Loucy (cell line): Measurements from ENCODE around the gene SLC7A1.

Experiments used
- H2AFZ ChIP-seq: fragments of 200-600 bp; sonication (generic); 2 replicates; pipeline ENCODE4 v1.6.0; 2016; ENCODE audit warnings: antibody characterized with exemption, mild to moderate bottlenecking, low read length, moderate library complexity
- H3F3A ChIP-seq: fragments of 200-600 bp; 2 replicates; pipeline ENCODE4 v1.6.0; 2016; ENCODE audit warnings: antibody characterized with exemption, low read depth, mild to moderate bottlenecking
- H3K27me3 ChIP-seq: fragments of 200-600 bp; sonication (generic); 2 replicates; pipeline ENCODE4 v1.6.1; 2014; ENCODE audit warnings: low read length, mild to moderate bottlenecking; ENCODE audit not compliant: insufficient read depth, poor library complexity, severe bottlenecking
- H3K36me3 ChIP-seq: fragments of 200-600 bp; sonication (generic); 2 replicates; pipeline ENCODE4 v1.6.1; 2016; ENCODE audit warnings: low read length; ENCODE audit not compliant: insufficient read depth
- H3K4me1 ChIP-seq: fragments of 200-600 bp; sonication (generic); 2 replicates; pipeline ENCODE4 v1.5.1; 2014; ENCODE audit warnings: low read length, mild to moderate bottlenecking; ENCODE audit not compliant: insufficient read depth, poor library complexity, severe bottlenecking
- H3K4me2 ChIP-seq: fragments of 200-600 bp; sonication (generic); 2 replicates; pipeline ENCODE4 v1.6.0; 2014; ENCODE audit warnings: antibody characterized with exemption, low read length, low read depth, mild to moderate bottlenecking; ENCODE audit not compliant: poor library complexity, severe bottlenecking
- H3K4me3 ChIP-seq: fragments of 200-600 bp; sonication (generic); 2 replicates; pipeline ENCODE4 v1.5.1; 2014; ENCODE audit warnings: low read length, mild to moderate bottlenecking, mixed read lengths; ENCODE audit not compliant: poor library complexity, severe bottlenecking
- H3K79me2 ChIP-seq: fragments of 200-600 bp; sonication (generic); 2 replicates; pipeline ENCODE4 v1.6.1; 2014; ENCODE audit warnings: low read length; ENCODE audit not compliant: insufficient read depth
- H3K9ac ChIP-seq: fragments of 200-600 bp; sonication (generic); 2 replicates; pipeline ENCODE4 v1.6.0; 2014; ENCODE audit warnings: mild to moderate bottlenecking, low read depth, low read length, moderate library complexity; ENCODE audit not compliant: poor library complexity, severe bottlenecking
- H3K9me2 ChIP-seq: fragments of 200-600 bp; sonication (generic); replicated peaks from 2 replicates; pipeline ENCODE4 v1.6.1; 2016; ENCODE audit warnings: low read depth, low read length, mixed read lengths
- H3K9me3 ChIP-seq: fragments of 200-600 bp; sonication (generic); 2 replicates; pipeline ENCODE4 v1.6.1; 2014; ENCODE audit warnings: mild to moderate bottlenecking, antibody characterized with exemption, low read length, low read depth; ENCODE audit not compliant: insufficient read depth
- H4K20me1 ChIP-seq: fragments of 200-600 bp; sonication (generic); 2 replicates; pipeline ENCODE4 v1.6.0; 2014; ENCODE audit warnings: antibody characterized with exemption, low read length, mild to moderate bottlenecking; ENCODE audit not compliant: insufficient read depth, poor library complexity, severe bottlenecking
- CTCF ChIP-seq: fragments of 200-600 bp; sonication (generic); conservative IDR thresholded peaks from 2 replicates; pipeline ENCODE4 v1.5.1; 2014; ENCODE audit warnings: mild to moderate bottlenecking, antibody characterized with exemption, low read length
- EZH2phosphoT487 ChIP-seq: fragments of 200-600 bp; IDR thresholded peaks from 2 replicates; pipeline ENCODE4 v1.6.1; 2018; ENCODE audit warnings: antibody characterized with exemption, mild to moderate bottlenecking, moderate library complexity, borderline replicate concordance

Gene SLC7A1

GRCh38 chr13:29561918-29562317 is 33.6 kb downstream of the SLC7A1 start:
- peaks cover 5% of the 10 kb centered on the region; the same call in 1 of the 2 replicates for H3K36me3 ChIP-seq
- TF ChIP-seq CTCF = no peak
- no peak for TF ChIP-seq EZH2phosphoT487
- H3K9ac ChIP-seq = no peak overlapping the region
- no peaks in the 10 kb centered on the region for H3F3A ChIP-seq
- no peak overlapping the region for H3K4me3 ChIP-seq
- H3K79me2 ChIP-seq = peaks cover 75% of the 10 kb centered on the region
- no peak overlapping the region for H3K4me2 ChIP-seq
- no peak overlapping the region for H2AFZ ChIP-seq
- H3K27me3 ChIP-seq = no peaks in the 10 kb centered on the region
- H3K9me3 ChIP-seq = no peaks in the 10 kb centered on the region
- H3K4me1 ChIP-seq = peaks cover 8% of the 10 kb centered on the region
- H4K20me1 ChIP-seq = peaks cover 72% of the 10 kb centered on the region
- no peaks in the 10 kb centered on the region for H3K9me2 ChIP-seq

- H3K9me2 ChIP-seq = no peaks in the 10 kb centered on the region
- peaks cover 64% of the 10 kb centered on the region for H3K79me2 ChIP-seq
- H3K27me3 ChIP-seq = no peaks in the 10 kb centered on the region
- no peak overlapping the region for H2AFZ ChIP-seq
- H3F3A ChIP-seq = no peaks in the 10 kb centered on the region
- peaks cover 31% of the 10 kb centered on the region; the same call in 1 of the 2 replicates for H3K36me3 ChIP-seq
- H3K4me2 ChIP-seq = no peak overlapping the region
- no peaks in the 10 kb centered on the region for H3K9me3 ChIP-seq
- H4K20me1 ChIP-seq = peaks cover 44% of the 10 kb centered on the region
- no peak for TF ChIP-seq CTCF
- no peak for TF ChIP-seq EZH2phosphoT487
- no peaks in the 10 kb centered on the region for H3K4me1 ChIP-seq
- H3K9ac ChIP-seq = no peak overlapping the region
- H3K4me3 ChIP-seq = no peak overlapping the region
Observed at GRCh38 chr13:29556742-29557141, 38.7 kb downstream of the SLC7A1 start.

GRCh38 chr13:29551214-29551613 is 44.3 kb downstream of the SLC7A1 start:
- H3K36me3 ChIP-seq = peaks cover 75% of the 10 kb centered on the region; the same call in 1 of the 2 replicates
- no peaks in the 10 kb centered on the region for H3K9me2 ChIP-seq
- no peak overlapping the region for H3K4me2 ChIP-seq
- no peak overlapping the region for H3K4me3 ChIP-seq
- H3K9me3 ChIP-seq = no peaks in the 10 kb centered on the region
- no peak overlapping the region for H2AFZ ChIP-seq
- H3K4me1 ChIP-seq = no peaks in the 10 kb centered on the region
- TF ChIP-seq EZH2phosphoT487 (no peak), CTCF (no peak)
- peaks cover 34% of the 10 kb centered on the region for H4K20me1 ChIP-seq
- no peak overlapping the region for H3K9ac ChIP-seq
- peaks cover 79% of the 10 kb centered on the region for H3K79me2 ChIP-seq
- H3F3A ChIP-seq = no peaks in the 10 kb centered on the region
- H3K27me3 ChIP-seq = no peaks in the 10 kb centered on the region
